OCI-LY1 (cell line): ENCODE measurements around the gene ARMC7.
"Not testable (repeated sequence)": the region's sequence is repeated elsewhere in the genome, so short reads cannot be mapped to it uniquely, and the experiment has no call there.

Experiments used
- H2AFZ ChIP-seq: fragments of 200-600 bp; sonication (generic), shearing (Covaris generic); 2 replicates; pipeline ENCODE4 v1.6.0; 2014; ENCODE audit warnings: antibody characterized with exemption, mild to moderate bottlenecking, low read length
- H3F3A ChIP-seq: fragments of 200-600 bp; sonication (generic), shearing (Covaris generic); 2 replicates; pipeline ENCODE4 v1.6.0; 2014; ENCODE audit warnings: mild to moderate bottlenecking, antibody characterized with exemption, low read length, moderate library complexity; ENCODE audit not compliant: insufficient read depth
- H3K27ac ChIP-seq: fragments of 200-600 bp; sonication (generic); 2 replicates; pipeline ENCODE4 v1.5.1; 2014; ENCODE audit warnings: low read length, mixed run types, mild to moderate bottlenecking, low read depth; ENCODE audit not compliant: poor library complexity, severe bottlenecking
- H3K27me3 ChIP-seq: fragments of 200-600 bp; sonication (generic); 2 replicates; pipeline ENCODE4 v1.6.0; 2014; ENCODE audit warnings: antibody characterized with exemption, mild to moderate bottlenecking, low read length, moderate library complexity; ENCODE audit not compliant: insufficient read depth
- H3K36me3 ChIP-seq: fragments of 200-600 bp; sonication (generic); 2 replicates; pipeline ENCODE4 v1.6.1; 2014; ENCODE audit warnings: mild to moderate bottlenecking, antibody characterized with exemption, low read length, moderate library complexity, mixed read lengths; ENCODE audit not compliant: insufficient read depth
- H3K4me1 ChIP-seq: fragments of 200-600 bp; sonication (generic); 2 replicates; pipeline ENCODE4 v1.5.1; 2014; ENCODE audit warnings: mild to moderate bottlenecking, low read length, moderate library complexity; ENCODE audit not compliant: insufficient read depth, severe bottlenecking
- H3K4me2 ChIP-seq: fragments of 200-600 bp; sonication (generic), shearing (Covaris generic); 2 replicates; pipeline ENCODE4 v1.6.1; 2014; ENCODE audit warnings: low read length
- H3K4me3 ChIP-seq: fragments of 200-600 bp; sonication (generic); 2 replicates; pipeline ENCODE4 v1.5.1; 2014; ENCODE audit warnings: low read length, low read depth, mild to moderate bottlenecking, mixed read lengths; ENCODE audit not compliant: poor library complexity, severe bottlenecking
- H3K79me2 ChIP-seq: fragments of 200-600 bp; shearing (Covaris generic); 2 replicates; pipeline ENCODE4 v1.6.1; 2016; ENCODE audit warnings: mixed run types, low read length, mixed read lengths; ENCODE audit not compliant: insufficient read depth
- H3K9ac ChIP-seq: fragments of 200-600 bp; sonication (generic), shearing (Covaris generic); 2 replicates; pipeline ENCODE4 v1.6.1; 2014; ENCODE audit warnings: mild to moderate bottlenecking, low read length, mixed read lengths
- H3K9me2 ChIP-seq: fragments of 200-600 bp; sonication (generic), shearing (Covaris generic); 2 replicates; pipeline ENCODE4 v1.6.1; 2014; ENCODE audit warnings: low read depth, mild to moderate bottlenecking, low read length, mixed read lengths
- H3K9me3 ChIP-seq: fragments of 200-600 bp; shearing (Covaris generic); 2 replicates; pipeline ENCODE4 v1.6.1; 2014; ENCODE audit warnings: low read length, mixed read lengths
- H4K20me1 ChIP-seq: fragments of 200-600 bp; sonication (generic), shearing (Covaris generic); 2 replicates; pipeline ENCODE4 v1.6.0; 2016; ENCODE audit warnings: mild to moderate bottlenecking, low read length; ENCODE audit not compliant: insufficient read depth
- CTCF ChIP-seq: fragments of 200-600 bp; sonication (generic), shearing (Covaris generic); IDR thresholded peaks from 2 replicates; pipeline ENCODE4 v1.5.1; 2017; ENCODE audit warnings: mild to moderate bottlenecking, antibody characterized with exemption, low read length, moderate library complexity, mixed read lengths
- EZH2 ChIP-seq: fragments of 200-600 bp; sonication (generic), shearing (Covaris generic); IDR thresholded peaks from 2 replicates; pipeline ENCODE4 v1.8.0; 2017; ENCODE audit warnings: borderline replicate concordance, mixed run types, mild to moderate bottlenecking, antibody characterized with exemption, low read length, moderate library complexity, mixed read lengths

The ARMC7 gene

GRCh38 chr17:75069783-75070182 lies 40.0 kb upstream of the ARMC7 start:
- no peaks in the 10 kb centered on the region for H3K79me2 ChIP-seq
- no peaks in the 10 kb centered on the region for H3K36me3 ChIP-seq
- no peak overlapping the region for H3K9ac ChIP-seq
- no peaks in the 10 kb centered on the region for H4K20me1 ChIP-seq
- no peak overlapping the region for H2AFZ ChIP-seq
- H3K4me1 ChIP-seq = no peaks in the 10 kb centered on the region
- no peaks in the 10 kb centered on the region for H3K9me2 ChIP-seq
- H3K27ac ChIP-seq = no peak overlapping the region
- H3K4me2 ChIP-seq = no peak overlapping the region
- TF ChIP-seq EZH2 = no peak
- peak; percentile 45; the same call in 1 of the 2 replicates for TF ChIP-seq CTCF
- no peaks in the 10 kb centered on the region for H3F3A ChIP-seq
- 0 out of 2 replicates have a peak, but pooled peaks cover 5% of the 10 kb centered on the region for H3K27me3 ChIP-seq
- H3K9me3 ChIP-seq = no peaks in the 10 kb centered on the region
- H3K4me3 ChIP-seq = no peak overlapping the region

- H3K4me2 ChIP-seq, H3K9ac ChIP-seq, H3K9me3 ChIP-seq, H3K4me1 ChIP-seq, H3K36me3 ChIP-seq, H3K4me3 ChIP-seq, H4K20me1 ChIP-seq, H3K27me3 ChIP-seq, H2AFZ ChIP-seq, H3K27ac ChIP-seq, H3K9me2 ChIP-seq, H3F3A ChIP-seq, H3K79me2 ChIP-seq: not testable (repeated sequence)
Measured at GRCh38 chr17:75071478-75072271, 38.1 kb upstream of the ARMC7 start.

GRCh38 chr17:75072909-75073308 lies 36.9 kb upstream of the ARMC7 start:
- not testable (repeated sequence) for H3F3A ChIP-seq, H3K36me3 ChIP-seq, H3K4me3 ChIP-seq, H3K4me2 ChIP-seq, H4K20me1 ChIP-seq, H3K27me3 ChIP-seq, H2AFZ ChIP-seq, H3K9ac ChIP-seq, H3K9me3 ChIP-seq, H3K79me2 ChIP-seq, H3K9me2 ChIP-seq, H3K27ac ChIP-seq
- H3K4me1 ChIP-seq = peaks cover 10% of the 10 kb centered on the region

- Histone ChIP-seq H3K4me1 (peaks cover 13% of the 10 kb centered on the region), H3K4me2 (no peak overlapping the region), H3K9ac (no peak overlapping the region), H3F3A (no peaks in the 10 kb centered on the region), H3K27ac (no peak overlapping the region), H3K27me3 (0 out of 2 replicates have a peak, but pooled peaks cover 11% of the 10 kb centered on the region), H3K9me3 (no peaks in the 10 kb centered on the region), H3K36me3 (no peaks in the 10 kb centered on the region), H2AFZ (no peak overlapping the region), H3K79me2 (no peaks in the 10 kb centered on the region), H3K4me3 (no peak overlapping the region), H3K9me2 (no peaks in the 10 kb centered on the region), H4K20me1 (no peaks in the 10 kb centered on the region)
- TF ChIP-seq EZH2 = no peak
Measured at GRCh38 chr17:75073618-75074047, 36.1 kb upstream of the ARMC7 start.
